ENCODE results near the gene TCTA. TPM values are rescaled to one million over a fixed set of nuclear protein-coding genes. Genes with fewer than 3 reads are reported as not detected.

The TCTA gene
- total and polyA plus RNA-seq, 4 donors: 15.8 to 49.0 (median 30.1) TPM

DNA sequence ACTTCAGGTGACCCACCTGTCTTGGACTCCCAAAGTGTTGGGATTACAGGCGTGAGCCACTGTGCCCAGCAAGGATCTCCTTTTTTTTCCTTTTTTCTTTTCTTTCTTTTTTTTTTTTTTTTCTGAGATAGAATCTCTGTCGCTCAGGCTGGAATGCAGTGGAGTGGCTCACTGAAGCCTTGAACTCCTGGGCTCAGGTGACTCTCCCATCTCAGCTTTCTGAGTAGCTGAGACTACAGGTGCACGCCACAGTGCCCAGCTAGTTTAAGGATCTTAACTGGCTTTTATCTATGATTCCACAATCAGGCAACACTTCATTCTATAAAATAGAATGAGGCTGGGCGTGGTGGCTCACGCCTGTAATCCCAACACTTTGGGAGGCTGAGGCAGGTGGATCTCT is 33.2 kb downstream of the TCTA start:
- Histone ChIP-seq H3K4me3 (no peak overlapping the region), H3K27me3 (ENCODE audit: control insufficient read depth in 3 of 3, insufficient read depth in 3 of 3, low read length in 2 of 3) (no peaks in the 10 kb centered on the region), H3K36me3 (ENCODE audit: control insufficient read depth in 4 of 4, insufficient read depth in 4 of 4, low read length in 4 of 4) (no peaks in the 10 kb centered on the region), H3K27ac (ENCODE audit: low read depth in 1 of 2, low read length in 1 of 2) (peak overlapping the region in 1 of 2 donors; percentile 31), H3K9me3 (ENCODE audit: control insufficient read depth in 4 of 4, insufficient read depth in 3 of 4, low read length in 3 of 4) (no peaks in the 10 kb centered on the region), H3K9ac (ENCODE audit: insufficient read depth in 1 of 2, low read length in 2 of 2) (no peak overlapping the region), H3K4me1 (ENCODE audit: control insufficient read depth in 5 of 5, insufficient read depth in 5 of 5, low read length in 5 of 5) (peaks cover 0 to 4% (median 0%) of the 10 kb centered on the region in 5 donors)
- TF ChIP-seq, protein P1, sequence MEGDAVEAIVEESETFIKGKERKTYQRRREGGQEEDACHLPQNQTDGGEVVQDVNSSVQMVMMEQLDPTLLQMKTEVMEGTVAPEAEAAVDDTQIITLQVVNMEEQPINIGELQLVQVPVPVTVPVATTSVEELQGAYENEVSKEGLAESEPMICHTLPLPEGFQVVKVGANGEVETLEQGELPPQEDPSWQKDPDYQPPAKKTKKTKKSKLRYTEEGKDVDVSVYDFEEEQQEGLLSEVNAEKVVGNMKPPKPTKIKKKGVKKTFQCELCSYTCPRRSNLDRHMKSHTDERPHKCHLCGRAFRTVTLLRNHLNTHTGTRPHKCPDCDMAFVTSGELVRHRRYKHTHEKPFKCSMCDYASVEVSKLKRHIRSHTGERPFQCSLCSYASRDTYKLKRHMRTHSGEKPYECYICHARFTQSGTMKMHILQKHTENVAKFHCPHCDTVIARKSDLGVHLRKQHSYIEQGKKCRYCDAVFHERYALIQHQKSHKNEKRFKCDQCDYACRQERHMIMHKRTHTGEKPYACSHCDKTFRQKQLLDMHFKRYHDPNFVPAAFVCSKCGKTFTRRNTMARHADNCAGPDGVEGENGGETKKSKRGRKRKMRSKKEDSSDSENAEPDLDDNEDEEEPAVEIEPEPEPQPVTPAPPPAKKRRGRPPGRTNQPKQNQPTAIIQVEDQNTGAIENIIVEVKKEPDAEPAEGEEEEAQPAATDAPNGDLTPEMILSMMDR (IDR thresholded peaks at IDR 0.05; ENCODE audit: control extremely low read depth, extremely low read depth): no peak
- DNase-seq (no peak), ATAC-seq (ENCODE audit: insufficient read depth, low FRiP score) (no peak)
- WGBS, 2 donors: 82 to 85% methylated on average over 5 of the region's 5 CpGs

DNA sequence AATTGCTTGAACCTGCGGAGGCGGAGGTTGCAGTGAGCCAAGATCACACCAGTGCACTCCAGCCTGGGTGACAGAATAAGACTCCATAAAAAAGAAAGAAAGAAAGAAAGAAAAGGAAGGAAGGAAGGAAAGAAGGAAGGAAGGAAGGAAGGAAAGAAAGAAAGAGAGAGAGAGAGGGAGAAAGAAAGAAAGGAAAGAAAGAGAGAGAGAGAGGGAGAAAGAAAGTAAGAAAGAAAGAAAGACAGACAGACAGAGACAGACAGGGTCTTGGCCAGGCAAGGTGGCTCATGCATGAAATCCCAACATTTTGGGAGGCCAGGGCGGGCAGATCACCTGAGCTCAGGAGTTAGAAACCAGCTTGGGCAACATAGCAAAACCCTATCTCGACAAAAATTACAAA is 41.4 kb downstream of the TCTA start:
- H3K4me3 ChIP-seq: no peak overlapping the region
- H3K9me3 ChIP-seq (ENCODE audit: control insufficient read depth in 4 of 4, insufficient read depth in 3 of 4, low read length in 3 of 4): no peaks in the 10 kb centered on the region
- DNase-seq (no peak), ATAC-seq (ENCODE audit: insufficient read depth, low FRiP score) (no peak)
- peaks cover 0 to 10% (median 4%) of the 10 kb centered on the region in 5 donors for H3K4me1 ChIP-seq (ENCODE audit: control insufficient read depth in 5 of 5, insufficient read depth in 5 of 5, low read length in 5 of 5)
- TF ChIP-seq, protein P1 (IDR thresholded peaks at IDR 0.05; ENCODE audit: control extremely low read depth, extremely low read depth): no peak
- WGBS, 2 donors: 95 to 97% methylated on average over 4 of the region's 4 CpGs
- H3K27ac ChIP-seq (ENCODE audit: low read depth in 1 of 2, low read length in 1 of 2): no peak overlapping the region
- no peaks in the 10 kb centered on the region for H3K36me3 ChIP-seq (ENCODE audit: control insufficient read depth in 4 of 4, insufficient read depth in 4 of 4, low read length in 4 of 4)
- no peaks in the 10 kb centered on the region for H3K27me3 ChIP-seq (ENCODE audit: control insufficient read depth in 3 of 3, insufficient read depth in 3 of 3, low read length in 2 of 3)
- H3K9ac ChIP-seq (ENCODE audit: insufficient read depth in 1 of 2, low read length in 2 of 2): no peak overlapping the region

DNA sequence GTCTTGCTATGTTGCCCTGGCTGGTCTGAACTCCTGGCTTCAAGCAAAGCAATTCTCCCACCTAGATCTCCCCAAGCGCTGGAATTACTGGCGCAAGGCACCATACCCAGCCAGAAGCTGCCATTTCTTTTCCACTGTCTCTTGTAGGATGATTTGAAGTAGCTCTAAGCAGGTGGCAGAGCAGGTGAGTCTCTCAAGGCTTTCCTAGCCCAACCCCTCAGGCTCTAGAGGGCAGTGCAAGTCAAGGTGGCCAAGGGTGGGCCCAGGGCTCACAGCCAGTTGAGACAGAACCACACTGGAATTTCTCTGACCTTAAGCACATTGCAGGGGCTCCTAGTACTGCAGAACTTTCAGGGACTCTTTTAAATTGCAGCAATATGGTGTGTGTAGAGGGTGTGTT is 42.2 kb downstream of the TCTA start:
- H3K9ac ChIP-seq (ENCODE audit: insufficient read depth in 1 of 2, low read length in 2 of 2): no peak overlapping the region
- no peak overlapping the region for H3K27ac ChIP-seq (ENCODE audit: low read depth in 1 of 2, low read length in 1 of 2)
- no peaks in the 10 kb centered on the region for H3K27me3 ChIP-seq (ENCODE audit: control insufficient read depth in 3 of 3, insufficient read depth in 3 of 3, low read length in 2 of 3)
- ATAC-seq (ENCODE audit: insufficient read depth, low FRiP score) (no peak), DNase-seq (peak; percentile 20 to 52 (median 37))
- no peaks in the 10 kb centered on the region for H3K36me3 ChIP-seq (ENCODE audit: control insufficient read depth in 4 of 4, insufficient read depth in 4 of 4, low read length in 4 of 4)
- 74 to 77% methylated on average over 2 of the region's 2 CpGs for WGBS, 2 donors
- peaks cover 3 to 14% (median 10%) of the 10 kb centered on the region in 5 donors for H3K4me1 ChIP-seq (ENCODE audit: control insufficient read depth in 5 of 5, insufficient read depth in 5 of 5, low read length in 5 of 5)
- no peaks in the 10 kb centered on the region for H3K9me3 ChIP-seq (ENCODE audit: control insufficient read depth in 4 of 4, insufficient read depth in 3 of 4, low read length in 3 of 4)
- H3K4me3 ChIP-seq: no peak overlapping the region
- TF ChIP-seq, protein P1 (IDR thresholded peaks at IDR 0.05; ENCODE audit: control extremely low read depth, extremely low read depth): no peak

Data from lung (tissue), 12 donors.